ENCODE results near the gene LGR6.

GRCh38 chr1:202242080-202242419 is 48.5 kb downstream of the LGR6 start:
- TF ChIP-seq CTCF (IDR thresholded peaks at IDR 0.05) (no peak), POLR2A (IDR thresholded peaks at IDR 0.05) (no peak)
